Smooth muscle cell (in vitro differentiated cells): ENCODE measurements around the gene LCMT1. TPM values are rescaled to one million over a fixed set of nuclear protein-coding genes. Genes with fewer than 3 reads are reported as not detected.

ENCODE experiments used
- DNase-seq: peaks from one replicate; lab custom pipeline; 2025; ENCODE audit not compliant: unreplicated experiment; lab: John Stamatoyannopoulos, UW
- H2AFZ ChIP-seq: fragments of 200-600 bp; sonication (generic); 2 replicates; pipeline ENCODE4 v1.6.0; 2016; ENCODE audit warnings: antibody characterized with exemption, low read depth, mild to moderate bottlenecking
- H3F3A ChIP-seq: fragments of 200-600 bp; sonication (generic); 2 replicates; pipeline ENCODE4 v1.6.0; 2017; ENCODE audit warnings: antibody characterized with exemption, low read depth
- H3K27ac ChIP-seq: fragments of 200-600 bp; sonication (generic); 2 replicates; pipeline ENCODE4 v1.5.1; 2016; ENCODE audit warnings: low read depth, mild to moderate bottlenecking
- H3K27me3 ChIP-seq: fragments of 200-600 bp; sonication (generic); 2 replicates; pipeline ENCODE4 v1.6.1; 2016; ENCODE audit warnings: low read depth, mild to moderate bottlenecking
- H3K36me3 ChIP-seq: fragments of 200-600 bp; sonication (generic); 2 replicates; pipeline ENCODE4 v1.5.1; 2016; ENCODE audit warnings: low read depth
- H3K4me1 ChIP-seq: fragments of 200-600 bp; sonication (generic); 2 replicates; pipeline ENCODE4 v1.5.1; 2016; ENCODE audit warnings: low read depth
- H3K4me2 ChIP-seq: fragments of 200-600 bp; sonication (generic); 2 replicates; pipeline ENCODE4 v1.6.0; 2016; ENCODE audit warnings: mild to moderate bottlenecking
- H3K4me3 ChIP-seq: fragments of 200-600 bp; sonication (generic); 2 replicates; pipeline ENCODE4 v1.5.1; 2016; ENCODE audit warnings: mild to moderate bottlenecking
- H3K79me2 ChIP-seq: fragments of 200-600 bp; sonication (generic); 2 replicates; pipeline ENCODE4 v1.6.0; 2016; ENCODE audit warnings: low read depth, mild to moderate bottlenecking
- H3K9ac ChIP-seq: fragments of 200-600 bp; sonication (generic); 2 replicates; pipeline ENCODE4 v1.6.0; 2016; ENCODE audit warnings: low read depth
- H3K9me3 ChIP-seq: fragments of 200-600 bp; sonication (generic); replicated peaks from 2 replicates; pipeline ENCODE4 v1.5.1; 2016; ENCODE audit warnings: low read depth
- H4K20me1 ChIP-seq: fragments of 200-600 bp; sonication (generic); 2 replicates; pipeline ENCODE4 v1.6.0; 2016; ENCODE audit warnings: low read depth
- CTCF ChIP-seq: fragments of 200-600 bp; sonication (generic); IDR thresholded peaks from 2 replicates; pipeline ENCODE4 v1.5.1; 2017; ENCODE audit warnings: borderline replicate concordance, mild to moderate bottlenecking, antibody characterized with exemption; ENCODE audit not compliant: insufficient read depth, poor library complexity, severe bottlenecking
- WGBS: methylation state at CpG from one replicate; pipeline ENCODE4 v1.1.7; 2016; ENCODE audit warnings: low lambda C conversion rate; 5-methylcytosine and 5-hydroxymethylcytosine counted together
- polyA plus RNA-seq: library from polyadenylated mRNA; unstranded; fragments of >200 nt; fragmentation: Nextera tagmentation; extraction: Ambion mirVana; gene quantifications from 2 replicates; pipeline ENCODE4 v1.2.1, GENCODE V29; 2016
- total RNA-seq: library from RNA; depleted of rRNA; stranded (reverse); fragments of >200 nt; gene quantifications from 2 replicates; pipeline ENCODE4 v1.2.3, GENCODE V29; 2014

The LCMT1 gene
- total and polyA plus RNA-seq, 2 experiments from 2014 or later: 52.5 to 57.6 TPM

GRCh38 chr16:25084797-25085196 is 26.7 kb upstream of the LCMT1 start:
- H3K4me3 ChIP-seq: no peak overlapping the region
- no peak overlapping the region for H3K27ac ChIP-seq
- 77% methylated on average over 6 of the region's 6 CpGs for WGBS
- H3K9me3 ChIP-seq: no peaks in the 10 kb centered on the region
- peaks cover 49% of the 10 kb centered on the region for H3K27me3 ChIP-seq
- DNase-seq: no peak
- no peaks in the 10 kb centered on the region for H3K36me3 ChIP-seq
- no peak overlapping the region for H3K9ac ChIP-seq
- TF ChIP-seq CTCF: no peak
- no peaks in the 10 kb centered on the region for H3K79me2 ChIP-seq
- no peaks in the 10 kb centered on the region for H3F3A ChIP-seq
- H4K20me1 ChIP-seq: no peaks in the 10 kb centered on the region
- H3K4me2 ChIP-seq: no peak overlapping the region
- no peaks in the 10 kb centered on the region for H3K4me1 ChIP-seq
- H2AFZ ChIP-seq: no peak overlapping the region

- no peak for DNase-seq
- Histone ChIP-seq H2AFZ (no peak overlapping the region), H3F3A (no peaks in the 10 kb centered on the region), H3K4me1 (no peaks in the 10 kb centered on the region), H3K27me3 (peaks cover 58% of the 10 kb centered on the region), H3K4me3 (no peak overlapping the region), H4K20me1 (no peaks in the 10 kb centered on the region), H3K9ac (no peak overlapping the region), H3K4me2 (no peak overlapping the region), H3K9me3 (no peaks in the 10 kb centered on the region), H3K79me2 (no peaks in the 10 kb centered on the region), H3K36me3 (no peaks in the 10 kb centered on the region), H3K27ac (no peak overlapping the region)
- WGBS: 65% methylated on average over 5 of the region's 5 CpGs
- no peak for TF ChIP-seq CTCF
Observed at GRCh38 chr16:25087761-25088160, 23.8 kb upstream of the LCMT1 start.

GRCh38 chr16:25089351-25089750 is 22.2 kb upstream of the LCMT1 start:
- H2AFZ ChIP-seq: no peak overlapping the region
- no peaks in the 10 kb centered on the region for H3K9me3 ChIP-seq
- H3K27me3 ChIP-seq: peaks cover 62% of the 10 kb centered on the region
- H3K4me3 ChIP-seq: no peak overlapping the region
- no peak overlapping the region for H3K9ac ChIP-seq
- no peaks in the 10 kb centered on the region for H3K79me2 ChIP-seq
- no peaks in the 10 kb centered on the region for H3K4me1 ChIP-seq
- no peaks in the 10 kb centered on the region for H3F3A ChIP-seq
- H4K20me1 ChIP-seq: no peaks in the 10 kb centered on the region
- no peak for DNase-seq
- H3K27ac ChIP-seq: no peak overlapping the region
- H3K36me3 ChIP-seq: no peaks in the 10 kb centered on the region
- TF ChIP-seq CTCF: no peak
- 45% methylated on average over 5 of the region's 5 CpGs for WGBS
- H3K4me2 ChIP-seq: no peak overlapping the region

GRCh38 chr16:25092441-25092840 is 19.1 kb upstream of the LCMT1 start:
- no peak overlapping the region for H2AFZ ChIP-seq
- H3F3A ChIP-seq: no peaks in the 10 kb centered on the region
- no peak overlapping the region for H3K4me2 ChIP-seq
- no peak overlapping the region for H3K4me3 ChIP-seq
- no peaks in the 10 kb centered on the region for H4K20me1 ChIP-seq
- H3K4me1 ChIP-seq: no peaks in the 10 kb centered on the region
- H3K27me3 ChIP-seq: peaks cover 72% of the 10 kb centered on the region
- no peaks in the 10 kb centered on the region for H3K9me3 ChIP-seq
- no peaks in the 10 kb centered on the region for H3K79me2 ChIP-seq
- no peak for DNase-seq
- WGBS: 94% methylated on average over 10 of the region's 10 CpGs
- TF ChIP-seq CTCF: no peak
- H3K27ac ChIP-seq: no peak overlapping the region
- no peak overlapping the region for H3K9ac ChIP-seq
- H3K36me3 ChIP-seq: no peaks in the 10 kb centered on the region
